SU-DHL-6 (cell line): ENCODE data around the gene TMEM117.

Source experiments
- H2AFZ ChIP-seq: fragments of 200-600 bp; sonication (generic); 2 replicates; pipeline ENCODE4 v1.6.1; 2014; ENCODE audit warnings: low read depth, mild to moderate bottlenecking, moderate library complexity, mixed read lengths, antibody characterized with exemption, low read length; ENCODE audit not compliant: severe bottlenecking
- H3F3A ChIP-seq: fragments of 200-600 bp; shearing (Covaris generic); 2 replicates; pipeline ENCODE4 v1.6.0; 2016; ENCODE audit warnings: antibody characterized with exemption, mild to moderate bottlenecking; ENCODE audit not compliant: insufficient read depth
- H3K27ac ChIP-seq: fragments of 200-600 bp; sonication (generic); 2 replicates; pipeline ENCODE4 v1.5.1; 2016; ENCODE audit warnings: low read depth, mild to moderate bottlenecking, low read length, moderate library complexity, mixed read lengths
- H3K27me3 ChIP-seq: fragments of 200-600 bp; sonication (generic), shearing (Covaris generic); 2 replicates; pipeline ENCODE4 v1.6.0; 2014; ENCODE audit warnings: mild to moderate bottlenecking, low read length
- H3K36me3 ChIP-seq: fragments of 200-600 bp; sonication (generic); 2 replicates; pipeline ENCODE4 v1.6.1; 2014; ENCODE audit warnings: mild to moderate bottlenecking, low read length, mixed read lengths
- H3K4me2 ChIP-seq: fragments of 300-600, 200-600 bp; shearing (Covaris generic), sonication (generic); 2 replicates; pipeline ENCODE4 v1.6.0; 2014; ENCODE audit warnings: low read length, low read depth, mild to moderate bottlenecking; ENCODE audit not compliant: poor library complexity, severe bottlenecking
- H3K4me3 ChIP-seq: fragments of 200-600 bp; sonication (generic); 2 replicates; pipeline ENCODE4 v1.5.1; 2014; ENCODE audit warnings: antibody characterized with exemption, low read length, mild to moderate bottlenecking, mixed read lengths; ENCODE audit not compliant: insufficient read depth, poor library complexity, severe bottlenecking
- H3K79me2 ChIP-seq: fragments of 200-600 bp; sonication (generic); 2 replicates; pipeline ENCODE4 v1.6.1; 2014; ENCODE audit warnings: mild to moderate bottlenecking, low read length, moderate library complexity; ENCODE audit not compliant: insufficient read depth
- H3K9ac ChIP-seq: fragments of 200-600 bp; sonication (generic); 2 replicates; pipeline ENCODE4 v1.7.0; 2014; ENCODE audit warnings: mild to moderate bottlenecking, low read length
- H3K9me2 ChIP-seq: fragments of 200-600 bp; sonication (generic); replicated peaks from 2 replicates; pipeline ENCODE4 v1.6.1; 2014; ENCODE audit warnings: low read length; ENCODE audit not compliant: insufficient read depth
- H3K9me3 ChIP-seq: fragments of 200-600 bp; sonication (generic); 2 replicates; pipeline ENCODE4 v1.6.1; 2014; ENCODE audit warnings: low read length, mixed read lengths; ENCODE audit not compliant: insufficient read depth
- H4K20me1 ChIP-seq: fragments of 200-600 bp; sonication (generic); 2 replicates; pipeline ENCODE4 v1.6.1; 2014; ENCODE audit warnings: low read depth, mild to moderate bottlenecking, antibody characterized with exemption, low read length, moderate library complexity, mixed read lengths
- EZH2phosphoT487 ChIP-seq: fragments of 200-600 bp; sonication (generic), shearing (Covaris generic); conservative IDR thresholded peaks from 2 replicates; pipeline ENCODE4 v1.6.1; 2018; ENCODE audit warnings: mild to moderate bottlenecking, antibody characterized with exemption, low read length, moderate library complexity, mixed read lengths
- TF ChIP-seq, protein P1 (sequence below): fragments of 200-600 bp; sonication (generic); IDR thresholded peaks from one replicate; pipeline ENCODE4 v1.5.1; 2017; ENCODE audit warnings: antibody characterized with exemption, mild to moderate bottlenecking, low read length, moderate library complexity; ENCODE audit not compliant: insufficient read depth, poor library complexity, severe bottlenecking

The TMEM117 gene

DNA sequence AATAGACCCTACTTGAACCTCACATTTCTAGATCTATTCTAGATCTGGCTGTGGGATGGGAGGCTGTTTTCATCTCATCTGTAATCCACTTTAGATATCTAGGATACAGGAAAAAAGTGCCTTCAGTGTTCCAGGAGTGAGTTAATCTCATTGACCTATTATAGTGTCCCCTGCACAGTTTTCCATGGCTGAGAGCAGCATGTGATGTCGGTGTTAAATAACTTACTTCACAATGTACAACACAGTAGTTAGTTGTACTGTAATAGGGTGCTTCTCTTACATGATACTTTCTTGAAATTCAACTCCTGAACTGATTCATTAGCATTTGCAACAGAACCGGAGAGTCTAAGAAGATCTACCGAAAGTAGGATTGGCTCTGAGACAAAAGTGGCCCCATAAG, 62.6 kb downstream of the TMEM117 start:
- no peaks in the 10 kb centered on the region for H4K20me1 ChIP-seq
- TF ChIP-seq, protein P1, sequence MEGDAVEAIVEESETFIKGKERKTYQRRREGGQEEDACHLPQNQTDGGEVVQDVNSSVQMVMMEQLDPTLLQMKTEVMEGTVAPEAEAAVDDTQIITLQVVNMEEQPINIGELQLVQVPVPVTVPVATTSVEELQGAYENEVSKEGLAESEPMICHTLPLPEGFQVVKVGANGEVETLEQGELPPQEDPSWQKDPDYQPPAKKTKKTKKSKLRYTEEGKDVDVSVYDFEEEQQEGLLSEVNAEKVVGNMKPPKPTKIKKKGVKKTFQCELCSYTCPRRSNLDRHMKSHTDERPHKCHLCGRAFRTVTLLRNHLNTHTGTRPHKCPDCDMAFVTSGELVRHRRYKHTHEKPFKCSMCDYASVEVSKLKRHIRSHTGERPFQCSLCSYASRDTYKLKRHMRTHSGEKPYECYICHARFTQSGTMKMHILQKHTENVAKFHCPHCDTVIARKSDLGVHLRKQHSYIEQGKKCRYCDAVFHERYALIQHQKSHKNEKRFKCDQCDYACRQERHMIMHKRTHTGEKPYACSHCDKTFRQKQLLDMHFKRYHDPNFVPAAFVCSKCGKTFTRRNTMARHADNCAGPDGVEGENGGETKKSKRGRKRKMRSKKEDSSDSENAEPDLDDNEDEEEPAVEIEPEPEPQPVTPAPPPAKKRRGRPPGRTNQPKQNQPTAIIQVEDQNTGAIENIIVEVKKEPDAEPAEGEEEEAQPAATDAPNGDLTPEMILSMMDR, result no peak
- no peak for TF ChIP-seq EZH2phosphoT487
- H3K9ac ChIP-seq, result no peak overlapping the region
- H3K79me2 ChIP-seq, result no peaks in the 10 kb centered on the region
- no peaks in the 10 kb centered on the region for H3K9me3 ChIP-seq
- H3F3A ChIP-seq, result no peaks in the 10 kb centered on the region
- no peak overlapping the region for H2AFZ ChIP-seq
- H3K27me3 ChIP-seq, result no peaks in the 10 kb centered on the region
- H3K36me3 ChIP-seq, result no peaks in the 10 kb centered on the region
- H3K27ac ChIP-seq, result no peak overlapping the region
- no peaks in the 10 kb centered on the region for H3K9me2 ChIP-seq
- no peak overlapping the region for H3K4me2 ChIP-seq
- no peak overlapping the region for H3K4me3 ChIP-seq

DNA sequence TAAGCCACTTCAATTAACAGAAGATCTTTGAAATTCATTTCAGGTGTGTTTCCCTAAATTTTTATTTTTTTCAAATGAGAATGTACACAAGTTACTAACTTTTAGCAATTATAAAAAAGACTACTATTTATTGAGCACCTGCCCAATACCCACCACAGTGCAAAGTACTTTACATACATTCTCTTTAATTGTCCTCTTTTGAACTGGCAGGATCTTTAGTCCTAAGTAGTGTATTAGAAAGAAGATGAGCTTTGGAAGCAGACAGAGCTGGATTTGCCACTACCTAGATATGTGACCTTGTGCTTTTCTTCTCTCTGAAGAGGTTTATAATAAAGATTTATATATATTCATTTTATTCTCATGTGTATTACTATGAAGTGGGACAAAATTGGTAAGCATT, 63.7 kb downstream of the TMEM117 start:
- H3K9ac ChIP-seq, result no peak overlapping the region
- TF ChIP-seq EZH2phosphoT487, result no peak
- TF ChIP-seq, protein P1, result no peak
- H2AFZ ChIP-seq, result no peak overlapping the region
- H3K36me3 ChIP-seq, result no peaks in the 10 kb centered on the region
- H3K79me2 ChIP-seq, result no peaks in the 10 kb centered on the region
- H3F3A ChIP-seq, result no peaks in the 10 kb centered on the region
- H3K27ac ChIP-seq, result no peak overlapping the region
- no peaks in the 10 kb centered on the region for H3K27me3 ChIP-seq
- no peaks in the 10 kb centered on the region for H3K9me3 ChIP-seq
- H3K4me2 ChIP-seq, result no peak overlapping the region
- no peaks in the 10 kb centered on the region for H4K20me1 ChIP-seq
- no peak overlapping the region for H3K4me3 ChIP-seq
- H3K9me2 ChIP-seq, result no peaks in the 10 kb centered on the region

DNA sequence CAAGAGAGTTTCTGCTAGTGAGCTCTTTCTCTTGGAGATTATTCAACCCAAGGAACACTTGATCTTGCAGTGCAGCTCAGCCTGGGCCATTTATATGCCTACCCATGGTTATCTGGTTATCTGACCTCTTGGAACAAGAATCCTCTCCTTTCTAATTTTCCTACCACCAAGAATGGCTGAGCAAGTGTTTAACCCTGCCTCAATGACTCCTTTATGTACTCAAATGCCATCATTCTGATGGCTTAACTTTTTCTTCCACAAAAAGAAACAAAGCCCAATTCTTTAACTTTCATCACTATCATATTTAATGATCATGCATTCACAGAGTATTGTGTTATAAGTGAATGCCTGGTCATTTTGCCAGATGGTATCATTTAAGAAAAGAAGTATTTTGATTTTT, 67.8 kb downstream of the TMEM117 start:
- no peaks in the 10 kb centered on the region for H3K27me3 ChIP-seq
- H3F3A ChIP-seq, result no peaks in the 10 kb centered on the region
- no peak overlapping the region for H3K4me2 ChIP-seq
- no peak overlapping the region for H3K27ac ChIP-seq
- no peak overlapping the region for H3K9ac ChIP-seq
- H3K9me2 ChIP-seq, result no peaks in the 10 kb centered on the region
- no peaks in the 10 kb centered on the region for H3K9me3 ChIP-seq
- H3K4me3 ChIP-seq, result no peak overlapping the region
- H2AFZ ChIP-seq, result no peak overlapping the region
- H4K20me1 ChIP-seq, result no peaks in the 10 kb centered on the region
- no peaks in the 10 kb centered on the region for H3K36me3 ChIP-seq
- TF ChIP-seq, protein P1, result no peak
- no peak for TF ChIP-seq EZH2phosphoT487
- no peaks in the 10 kb centered on the region for H3K79me2 ChIP-seq

DNA sequence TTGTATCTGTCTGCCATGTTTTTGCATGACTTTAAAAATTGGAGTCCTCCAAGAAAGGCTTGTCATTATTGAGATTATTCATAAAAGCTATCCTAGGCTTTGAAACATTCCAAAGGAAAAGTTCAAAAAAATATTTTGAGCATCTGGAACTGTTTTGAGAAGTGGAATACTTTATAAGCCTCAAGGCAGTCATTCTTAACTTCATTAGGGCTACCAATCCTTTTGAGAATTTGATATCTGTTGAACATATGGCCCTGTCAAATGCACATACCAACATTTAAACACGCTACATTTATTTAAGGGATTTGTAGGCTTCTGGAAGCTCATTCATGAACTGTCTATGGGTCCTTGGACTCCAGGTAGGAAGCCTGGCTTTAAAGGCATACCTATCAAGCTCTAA, 77.0 kb downstream of the TMEM117 start:
- Histone ChIP-seq H3K36me3 (no peaks in the 10 kb centered on the region), H3K4me2 (no peak overlapping the region), H3F3A (no peaks in the 10 kb centered on the region), H2AFZ (no peak overlapping the region), H3K4me3 (no peak overlapping the region), H3K79me2 (no peaks in the 10 kb centered on the region), H3K9me2 (no peaks in the 10 kb centered on the region), H4K20me1 (no peaks in the 10 kb centered on the region), H3K9ac (no peak overlapping the region), H3K27ac (no peak overlapping the region), H3K9me3 (no peaks in the 10 kb centered on the region), H3K27me3 (no peaks in the 10 kb centered on the region)
- TF ChIP-seq, protein P1, result no peak
- TF ChIP-seq EZH2phosphoT487, result no peak
